Prostate gland (tissue), 2 donors: ENCODE data around the gene TRDMT1.

ENCODE experiments used
- POLR2A ChIP-seq: fragments of 450-650 bp; IDR thresholded peaks from one replicate; pipeline ENCODE4 v1.6.1; 2016; ENCODE audit warnings: antibody characterized with exemption, mild to moderate bottlenecking
- POLR2AphosphoS5 ChIP-seq: sonication (generic); formaldehyde crosslinking; IDR thresholded peaks from one replicate; pipeline ENCODE4 v1.6.1; 2017; ENCODE audit warnings: antibody characterized with exemption
- TF ChIP-seq, protein P1 (sequence below), 4 experiments: fragments of 200-600 bp in 2 of 4; fragments of 450-650 bp in 2 of 4; sonication (generic) in 2 of 4; IDR thresholded peaks; 1 replicate in 3 of 4; 2 replicates in 1 of 4; pipeline ENCODE4 v1.5.1; 2016 to 2019; ENCODE audit warnings: antibody characterized with exemption in 4 of 4, mild to moderate bottlenecking in 2 of 4, moderate library complexity in 2 of 4

- TF ChIP-seq, protein P1, sequence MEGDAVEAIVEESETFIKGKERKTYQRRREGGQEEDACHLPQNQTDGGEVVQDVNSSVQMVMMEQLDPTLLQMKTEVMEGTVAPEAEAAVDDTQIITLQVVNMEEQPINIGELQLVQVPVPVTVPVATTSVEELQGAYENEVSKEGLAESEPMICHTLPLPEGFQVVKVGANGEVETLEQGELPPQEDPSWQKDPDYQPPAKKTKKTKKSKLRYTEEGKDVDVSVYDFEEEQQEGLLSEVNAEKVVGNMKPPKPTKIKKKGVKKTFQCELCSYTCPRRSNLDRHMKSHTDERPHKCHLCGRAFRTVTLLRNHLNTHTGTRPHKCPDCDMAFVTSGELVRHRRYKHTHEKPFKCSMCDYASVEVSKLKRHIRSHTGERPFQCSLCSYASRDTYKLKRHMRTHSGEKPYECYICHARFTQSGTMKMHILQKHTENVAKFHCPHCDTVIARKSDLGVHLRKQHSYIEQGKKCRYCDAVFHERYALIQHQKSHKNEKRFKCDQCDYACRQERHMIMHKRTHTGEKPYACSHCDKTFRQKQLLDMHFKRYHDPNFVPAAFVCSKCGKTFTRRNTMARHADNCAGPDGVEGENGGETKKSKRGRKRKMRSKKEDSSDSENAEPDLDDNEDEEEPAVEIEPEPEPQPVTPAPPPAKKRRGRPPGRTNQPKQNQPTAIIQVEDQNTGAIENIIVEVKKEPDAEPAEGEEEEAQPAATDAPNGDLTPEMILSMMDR (IDR thresholded peaks at IDR 0.05) = no peak
- TF ChIP-seq POLR2A (no peak), POLR2AphosphoS5 (no peak)
Measured at GRCh38 chr10:17157024-17157423, 44.4 kb downstream of the TRDMT1 start.
